ENCODE measurements around the gene NSFL1C. TPM values are rescaled to one million over a fixed set of nuclear protein-coding genes. Genes with fewer than 3 reads are reported as not detected.

The NSFL1C gene
- 23.0 and 30.0 TPM in 2 replicates for total RNA-seq

- H3K36me3 ChIP-seq (ENCODE audit: insufficient read depth, low read length): peaks cover 14% of the 10 kb centered on the region
- DNase-seq (ENCODE audit: insufficient read length, low spot score, missing footprints): peak; percentile 99
- TF ChIP-seq CTCF (IDR thresholded peaks at IDR 0.05; ENCODE audit: extremely low read depth, low read depth, low read length): peak; percentile 62
- peak within 1 kb of the TSS; percentile 80 for H3K27ac ChIP-seq (ENCODE audit: low read depth, low read length)
- peak within 1 kb of the TSS; percentile 89 for H3K4me3 ChIP-seq (ENCODE audit: insufficient read depth, low read length)
- peaks cover 47% of the 10 kb centered on the region for H3K79me2 ChIP-seq (ENCODE audit: insufficient read depth, low read length)
- H3K9me3 ChIP-seq (ENCODE audit: low read depth, low read length): no peaks in the 10 kb centered on the region
- H4K20me1 ChIP-seq (ENCODE audit: insufficient read depth, low read length): peaks cover 32% of the 10 kb centered on the region
- peak within 1 kb of the TSS; percentile 83 for H2AFZ ChIP-seq (ENCODE audit: low read length)
- H3K4me2 ChIP-seq (ENCODE audit: insufficient read depth, low read length): peak within 1 kb of the TSS; percentile 83
- peaks cover 30% of the 10 kb centered on the region for H3K4me1 ChIP-seq (ENCODE audit: insufficient read depth, low read length)
- H3K27me3 ChIP-seq (ENCODE audit: insufficient read depth, low read length): no peaks in the 10 kb centered on the region
These were observed at the start of gene NSFL1C for GRCh38 chr20:1466211-1467081. Gene NSFL1C (minus strand): TSS chr20:1466849. CDS start chr20:1466824, 25 bp downstream.

GRCh38 chr20:1513801-1514200 lies 47.2 kb upstream of the NSFL1C start:
- no peak overlapping the region for H3K27ac ChIP-seq (ENCODE audit: low read depth, low read length)
- no peak for DNase-seq (ENCODE audit: insufficient read length, low spot score, missing footprints)
- H3K4me3 ChIP-seq (ENCODE audit: insufficient read depth, low read length): no peak overlapping the region
- peaks cover 40% of the 10 kb centered on the region for H3K27me3 ChIP-seq (ENCODE audit: insufficient read depth, low read length)
- no peak overlapping the region for H2AFZ ChIP-seq (ENCODE audit: low read length)
- H3K36me3 ChIP-seq (ENCODE audit: insufficient read depth, low read length): no peaks in the 10 kb centered on the region
- no peak overlapping the region for H3K4me2 ChIP-seq (ENCODE audit: insufficient read depth, low read length)
- no peaks in the 10 kb centered on the region for H3K79me2 ChIP-seq (ENCODE audit: insufficient read depth, low read length)
- H4K20me1 ChIP-seq (ENCODE audit: insufficient read depth, low read length): no peaks in the 10 kb centered on the region
- no peaks in the 10 kb centered on the region for H3K9me3 ChIP-seq (ENCODE audit: low read depth, low read length)
- H3K4me1 ChIP-seq (ENCODE audit: insufficient read depth, low read length): no peaks in the 10 kb centered on the region
- no peak for TF ChIP-seq CTCF (IDR thresholded peaks at IDR 0.05; ENCODE audit: extremely low read depth, low read depth, low read length)

- Histone ChIP-seq H3K36me3 (ENCODE audit: insufficient read depth, low read length) (no peaks in the 10 kb centered on the region), H3K9me3 (ENCODE audit: low read depth, low read length) (no peaks in the 10 kb centered on the region), H3K4me3 (ENCODE audit: insufficient read depth, low read length) (no peak overlapping the region), H3K4me1 (ENCODE audit: insufficient read depth, low read length) (peaks cover 8% of the 10 kb centered on the region), H4K20me1 (ENCODE audit: insufficient read depth, low read length) (no peaks in the 10 kb centered on the region), H3K4me2 (ENCODE audit: insufficient read depth, low read length) (no peak overlapping the region), H3K27ac (ENCODE audit: low read depth, low read length) (no peak overlapping the region), H2AFZ (ENCODE audit: low read length) (no peak overlapping the region), H3K79me2 (ENCODE audit: insufficient read depth, low read length) (no peaks in the 10 kb centered on the region), H3K27me3 (ENCODE audit: insufficient read depth, low read length) (peaks cover 18% of the 10 kb centered on the region)
- peak; percentile 54 for TF ChIP-seq CTCF (IDR thresholded peaks at IDR 0.05; ENCODE audit: extremely low read depth, low read depth, low read length)
- no peak for DNase-seq (ENCODE audit: insufficient read length, low spot score, missing footprints)
These were observed 42.6 kb upstream of the NSFL1C start for GRCh38 chr20:1509237-1509636.

GRCh38 chr20:1508574-1508973 lies 41.9 kb upstream of the NSFL1C start:
- H3K79me2 ChIP-seq (ENCODE audit: insufficient read depth, low read length): no peaks in the 10 kb centered on the region
- H3K4me2 ChIP-seq (ENCODE audit: insufficient read depth, low read length): no peak overlapping the region
- H3K4me1 ChIP-seq (ENCODE audit: insufficient read depth, low read length): peaks cover 8% of the 10 kb centered on the region
- TF ChIP-seq CTCF (IDR thresholded peaks at IDR 0.05; ENCODE audit: extremely low read depth, low read depth, low read length): no peak
- peaks cover 18% of the 10 kb centered on the region for H3K27me3 ChIP-seq (ENCODE audit: insufficient read depth, low read length)
- no peaks in the 10 kb centered on the region for H4K20me1 ChIP-seq (ENCODE audit: insufficient read depth, low read length)
- no peak overlapping the region for H3K27ac ChIP-seq (ENCODE audit: low read depth, low read length)
- H3K36me3 ChIP-seq (ENCODE audit: insufficient read depth, low read length): no peaks in the 10 kb centered on the region
- DNase-seq (ENCODE audit: insufficient read length, low spot score, missing footprints): no peak
- no peak overlapping the region for H2AFZ ChIP-seq (ENCODE audit: low read length)
- no peak overlapping the region for H3K4me3 ChIP-seq (ENCODE audit: insufficient read depth, low read length)
- H3K9me3 ChIP-seq (ENCODE audit: low read depth, low read length): no peaks in the 10 kb centered on the region

Data from osteoblast (primary cell).